SW480 (cell line): ENCODE results near the gene BANP.
"Not testable (repeated sequence)": the region's sequence is repeated elsewhere in the genome, so short reads cannot be mapped to it uniquely, and the experiment has no call there.

Experiments
- DNase-seq: peaks from one replicate; pipeline ENCODE4 v3.0.0-alpha.2; 2016; ENCODE audit warnings: low spot score

Gene BANP

DNA sequence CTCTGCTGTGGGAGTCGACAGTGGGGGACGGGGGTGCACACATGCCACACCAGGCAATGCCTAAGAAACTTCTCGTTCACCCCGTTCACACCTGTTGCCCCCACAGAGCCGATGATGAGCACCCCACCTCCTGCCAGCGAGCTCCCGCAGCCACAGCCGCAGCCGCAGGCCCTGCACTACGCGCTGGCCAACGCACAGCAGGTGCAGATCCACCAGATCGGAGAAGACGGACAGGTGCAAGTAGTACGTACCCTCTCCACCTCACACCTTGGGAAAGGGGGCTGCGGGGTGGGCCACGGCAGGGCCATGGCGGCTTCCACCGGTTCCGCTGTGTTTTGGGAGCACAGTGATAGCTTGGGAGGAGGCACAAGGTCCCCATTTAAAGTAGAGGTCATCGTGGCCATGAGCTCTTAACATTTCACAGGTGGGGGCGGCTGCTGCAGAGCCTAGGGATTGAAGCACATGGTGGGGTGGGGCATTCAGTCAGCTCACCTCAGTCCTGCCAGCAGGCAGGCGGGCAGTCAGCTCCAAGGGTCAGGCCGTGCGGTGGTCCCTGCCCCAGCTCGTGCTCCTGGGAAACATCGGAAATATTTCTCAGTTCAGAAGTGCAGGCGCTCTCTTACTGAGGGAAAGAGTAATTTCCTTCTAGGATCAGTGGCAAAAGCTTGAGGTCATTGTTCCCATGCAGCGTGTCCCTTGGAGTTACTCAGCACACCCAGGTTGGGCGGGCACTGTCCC, 81.9 kb downstream of the BANP start:
- not testable (repeated sequence) for DNase-seq

DNA sequence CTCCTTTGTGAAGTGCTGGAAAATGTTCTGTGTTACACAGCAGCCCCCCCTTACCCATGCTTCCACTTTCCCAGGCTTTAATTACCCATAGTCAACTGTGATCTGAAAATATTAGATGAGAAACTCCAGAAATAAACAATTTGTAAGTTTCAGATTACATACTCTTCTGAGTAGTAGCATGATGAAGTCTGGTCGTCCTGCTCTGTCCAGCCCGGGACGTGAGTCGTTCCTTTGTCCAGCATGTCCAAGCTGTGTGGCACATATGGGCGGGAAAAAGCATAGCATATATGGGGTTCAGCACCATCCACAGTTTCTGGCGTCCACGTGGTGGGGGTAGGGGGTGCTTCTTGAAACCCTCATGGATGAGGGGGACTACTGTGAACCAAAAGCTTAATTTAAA, 83.5 kb downstream of the BANP start:
- DNase-seq: no peak

DNA sequence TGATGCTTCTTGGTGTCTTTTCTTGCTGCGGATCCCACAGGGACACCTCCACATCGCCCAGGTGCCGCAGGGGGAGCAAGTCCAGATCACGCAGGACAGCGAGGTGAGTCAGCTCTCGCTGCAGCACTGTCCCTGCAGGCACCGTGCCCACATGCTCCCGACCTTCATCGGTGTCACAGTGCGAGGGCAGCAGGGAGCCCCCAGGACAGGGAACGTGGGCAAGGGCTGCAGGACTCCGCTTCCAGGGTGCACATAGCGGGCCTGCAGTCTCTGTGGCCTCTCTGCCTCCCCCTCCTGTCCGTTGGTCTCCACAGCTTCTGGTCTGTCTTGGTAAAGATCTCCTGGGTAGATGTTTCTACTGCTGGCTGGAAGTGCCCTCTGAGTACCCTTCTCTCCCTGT, 84.1 kb downstream of the BANP start:
- no peak for DNase-seq

DNA sequence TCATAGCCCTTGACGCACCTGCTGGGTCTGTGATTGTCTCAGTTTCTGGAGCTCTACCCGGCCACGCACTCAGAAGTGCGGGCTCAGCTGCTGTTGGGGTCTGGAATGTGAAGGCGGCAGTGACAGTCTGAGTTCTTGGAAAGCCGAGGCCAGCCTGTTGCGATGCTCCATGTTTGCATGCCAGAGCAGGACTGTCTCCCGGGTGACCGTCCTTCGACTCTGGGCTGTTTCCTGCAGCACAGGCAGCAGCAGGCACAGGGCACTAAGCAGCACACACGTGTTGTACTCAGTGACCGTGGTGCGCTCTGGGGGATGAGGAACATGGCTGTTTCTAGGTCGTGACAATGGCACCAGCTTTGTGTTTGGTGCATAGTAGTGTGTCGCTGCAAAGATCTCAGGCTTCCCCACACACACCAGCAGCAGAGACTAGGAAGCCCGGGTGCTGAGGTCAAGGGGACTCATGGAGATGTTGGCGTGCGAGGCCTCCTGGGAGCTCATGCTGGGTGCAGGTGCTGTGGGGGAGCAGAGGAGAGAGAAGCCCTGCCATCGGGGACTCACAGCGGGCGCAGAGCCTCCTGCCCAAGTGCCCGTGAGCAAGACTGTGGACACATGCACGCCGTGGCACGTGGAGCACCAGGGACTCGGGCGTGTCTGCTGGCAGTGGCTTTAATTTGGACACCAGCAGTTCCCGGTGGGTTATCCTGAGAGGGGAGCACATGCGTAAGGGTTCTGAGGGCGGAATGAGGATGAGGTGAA, 84.8 kb downstream of the BANP start:
- not testable (repeated sequence) for DNase-seq

DNA sequence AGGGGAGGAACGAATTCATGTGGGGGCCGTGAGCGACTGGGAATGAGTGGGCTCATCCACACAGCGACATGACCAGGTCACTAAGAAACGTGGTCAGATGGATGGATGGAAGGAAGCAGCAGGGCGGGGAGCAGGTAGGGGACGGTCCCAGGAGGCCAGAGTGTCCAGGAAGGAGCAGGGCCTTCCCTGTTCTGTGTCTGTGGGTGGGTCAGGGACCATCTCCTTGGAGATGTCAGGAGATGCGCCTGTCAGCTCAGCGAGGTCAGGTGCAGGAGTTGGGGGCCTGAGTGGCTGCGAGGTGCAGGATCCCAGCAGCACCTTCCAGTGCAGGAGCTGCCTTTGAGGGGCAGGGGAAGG, 85.4 kb downstream of the BANP start:
- DNase-seq: not testable (repeated sequence)

DNA sequence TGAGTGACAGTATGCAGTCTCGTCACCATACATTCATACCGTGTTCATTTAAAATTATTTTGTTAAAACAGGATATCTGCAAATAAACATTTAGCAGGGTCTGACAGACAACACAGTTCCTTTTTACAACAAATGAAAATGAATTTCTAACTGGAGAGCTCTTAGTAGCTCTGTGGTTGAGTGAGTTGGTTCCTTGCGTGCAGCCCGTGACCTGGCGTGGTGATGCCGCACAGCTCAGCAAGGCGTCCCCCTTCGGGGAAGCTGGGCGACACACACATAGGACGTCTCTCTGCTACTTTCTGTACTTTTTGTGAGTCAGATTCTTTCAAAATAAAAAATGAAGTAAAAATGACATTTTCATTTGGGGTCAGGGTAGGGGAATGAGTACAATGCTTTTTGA, 86.1 kb downstream of the BANP start:
- not testable (repeated sequence) for DNase-seq

DNA sequence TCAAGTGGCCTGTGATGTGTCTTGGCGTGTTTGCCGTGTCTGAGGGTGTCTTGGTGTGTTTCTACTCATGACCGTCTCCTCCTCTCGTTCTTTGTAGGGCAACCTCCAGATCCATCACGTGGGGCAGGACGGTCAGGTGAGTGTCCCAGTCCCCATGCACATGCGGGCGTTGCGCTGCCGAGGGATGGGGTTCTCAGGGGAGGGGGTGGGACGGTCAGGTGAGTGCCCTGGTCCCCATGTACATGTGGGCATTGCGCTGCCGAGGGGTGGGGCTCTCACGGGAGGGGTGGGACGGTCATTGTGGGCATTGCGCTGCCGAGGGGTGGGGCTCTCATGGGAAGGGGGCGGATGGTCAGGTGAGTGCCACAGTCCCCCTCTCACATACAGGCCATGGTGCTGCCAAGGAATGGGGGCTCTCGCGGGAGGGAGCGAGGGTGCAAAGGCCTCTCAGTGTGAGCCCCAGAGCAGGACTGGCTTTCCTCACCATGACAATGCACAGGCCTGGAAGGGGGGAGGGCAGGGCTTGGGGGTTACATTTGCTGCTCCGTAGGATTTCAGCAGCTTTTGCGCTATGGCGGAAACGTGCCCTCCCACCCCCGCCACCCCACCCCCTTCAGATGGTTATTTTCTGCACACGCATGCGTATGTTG, 86.8 kb downstream of the BANP start:
- not testable (repeated sequence) for DNase-seq

DNA sequence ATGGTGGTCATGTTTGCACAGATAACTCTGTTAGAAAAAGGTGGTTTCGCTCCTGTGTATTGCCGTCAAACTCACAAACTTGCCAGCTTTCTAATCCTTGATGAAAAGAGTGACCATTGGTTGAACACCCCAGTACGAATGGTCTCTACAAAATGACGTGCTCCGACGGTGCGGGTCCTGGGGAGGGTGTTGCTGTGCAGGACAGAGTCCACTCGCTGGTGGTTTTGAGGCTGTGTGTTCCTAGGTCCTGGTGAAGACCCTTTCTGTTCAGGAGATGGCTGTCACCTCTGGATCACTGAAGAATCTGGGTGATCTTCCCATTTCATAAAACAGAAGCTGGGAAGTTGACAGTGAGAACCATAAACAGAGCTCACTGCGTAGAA, 87.3 kb downstream of the BANP start:
- DNase-seq: not testable (repeated sequence)

DNA sequence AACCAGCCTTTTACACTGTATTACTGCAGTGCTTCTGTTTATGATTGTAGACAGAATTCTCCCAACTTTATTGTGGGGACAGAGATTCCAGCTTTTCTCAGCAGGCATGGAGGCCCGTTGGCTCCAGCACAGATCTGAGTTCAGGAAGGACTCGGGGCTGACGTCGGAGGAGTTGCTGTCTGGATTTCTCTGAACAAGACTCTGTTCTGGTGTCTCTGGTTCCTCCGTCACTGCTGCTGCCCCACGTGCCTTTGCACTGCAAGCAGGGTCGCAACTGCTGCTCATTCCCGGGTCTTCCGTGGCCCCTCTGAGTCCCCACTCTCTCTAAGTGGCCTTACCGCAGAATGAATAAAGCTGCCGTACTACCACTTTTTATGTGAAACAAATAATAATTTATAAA, 88.4 kb downstream of the BANP start:
- DNase-seq: no peak

DNA sequence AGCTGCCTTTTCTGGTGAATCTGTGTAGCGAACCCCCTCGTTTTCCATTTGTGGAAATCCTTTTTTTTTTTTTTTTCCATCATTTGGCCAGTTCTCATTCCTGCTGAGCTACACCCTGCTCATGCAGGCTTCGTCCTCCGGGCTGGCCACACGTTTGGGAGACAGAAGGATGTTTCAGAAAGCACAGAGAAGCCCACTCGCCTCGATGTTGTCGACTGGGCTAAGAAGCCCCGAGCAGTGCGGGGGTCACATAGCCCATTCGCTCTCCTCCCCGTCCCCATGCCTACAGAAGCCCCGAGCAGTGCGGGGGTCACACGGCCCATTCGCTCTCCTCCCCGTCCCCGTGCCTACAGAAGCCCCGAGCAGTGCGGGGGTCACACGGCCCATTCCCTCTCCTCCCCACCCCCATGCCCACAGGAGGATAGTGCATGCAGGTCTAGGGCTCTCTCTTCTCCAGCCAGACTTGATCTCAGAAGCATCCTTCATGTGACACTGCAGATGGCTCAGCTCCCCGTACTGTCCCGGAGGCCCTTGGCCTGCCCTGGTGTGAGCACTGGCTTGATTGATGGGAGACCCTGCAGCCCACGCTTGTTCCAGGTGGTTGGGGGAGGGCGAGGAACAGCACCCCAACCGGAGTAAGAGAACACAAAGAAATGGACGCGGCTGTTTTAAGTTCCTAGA, 89.1 kb downstream of the BANP start:
- DNase-seq: not testable (repeated sequence)

DNA sequence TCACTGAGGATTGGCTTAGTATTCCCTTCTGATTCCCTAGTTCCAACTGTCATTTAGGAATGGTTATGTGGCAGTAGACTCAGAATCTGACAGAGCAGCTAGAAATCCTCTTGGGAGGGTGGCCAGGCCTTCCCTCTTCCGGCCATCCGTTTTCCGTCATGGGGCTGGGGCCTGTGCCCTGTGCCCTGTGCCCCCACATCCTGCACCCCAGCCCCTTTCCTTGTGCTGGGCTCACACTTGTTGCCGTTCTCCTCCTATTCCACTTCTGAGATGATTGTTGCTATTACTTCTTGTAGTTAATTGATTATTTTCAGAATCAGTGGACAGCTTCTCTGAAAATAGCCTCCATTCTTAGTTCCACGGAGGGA, 89.6 kb downstream of the BANP start:
- not testable (repeated sequence) for DNase-seq

DNA sequence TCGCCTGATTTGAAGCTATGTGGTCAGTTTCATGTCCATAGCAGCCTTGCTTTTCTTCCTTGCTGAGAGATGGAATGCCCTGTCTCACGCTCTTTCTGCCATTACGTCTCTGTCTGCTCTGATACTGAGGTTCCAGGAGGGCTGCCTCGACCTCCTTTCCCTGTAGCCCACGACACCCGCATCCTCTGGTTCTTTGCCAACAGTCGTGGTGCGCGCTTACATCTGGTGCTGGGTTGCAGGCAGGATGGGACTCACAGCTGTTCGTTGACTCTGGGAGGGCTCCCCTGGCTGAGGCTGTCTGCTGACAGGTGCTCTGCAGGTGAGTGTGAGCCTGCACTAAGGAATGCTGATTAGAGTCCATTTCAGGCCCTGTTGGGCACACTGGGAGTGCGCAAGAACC, 90.3 kb downstream of the BANP start:
- DNase-seq: not testable (repeated sequence)

DNA sequence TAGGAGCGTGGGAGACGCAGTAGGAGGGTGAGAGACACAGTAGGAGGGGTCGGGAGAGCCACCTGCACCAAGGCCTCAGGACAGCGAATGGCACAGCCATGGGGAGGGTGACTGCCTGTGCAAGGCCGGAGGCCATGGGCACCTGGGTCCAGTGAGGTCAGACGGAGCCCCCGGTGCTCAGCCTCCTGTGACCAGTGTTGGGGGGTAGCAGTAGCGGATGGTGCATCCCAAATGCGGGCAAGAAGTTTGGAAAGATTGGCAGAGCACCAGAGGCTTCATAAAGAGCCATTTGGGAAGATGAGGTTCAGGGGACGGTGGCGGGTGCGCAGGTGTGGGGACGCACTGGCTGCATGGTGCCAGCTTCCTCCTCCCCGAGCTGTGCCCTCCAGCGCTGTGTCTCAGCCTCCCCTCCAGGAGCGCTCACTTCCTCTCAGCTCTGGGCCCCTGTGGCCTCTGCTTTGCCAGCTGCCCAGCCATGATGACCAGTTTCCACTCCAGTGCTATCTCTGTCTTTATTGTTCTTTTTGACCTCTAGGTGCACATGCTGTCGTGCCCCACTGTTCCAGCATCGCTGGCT, 90.8 kb downstream of the BANP start:
- not testable (repeated sequence) for DNase-seq

DNA sequence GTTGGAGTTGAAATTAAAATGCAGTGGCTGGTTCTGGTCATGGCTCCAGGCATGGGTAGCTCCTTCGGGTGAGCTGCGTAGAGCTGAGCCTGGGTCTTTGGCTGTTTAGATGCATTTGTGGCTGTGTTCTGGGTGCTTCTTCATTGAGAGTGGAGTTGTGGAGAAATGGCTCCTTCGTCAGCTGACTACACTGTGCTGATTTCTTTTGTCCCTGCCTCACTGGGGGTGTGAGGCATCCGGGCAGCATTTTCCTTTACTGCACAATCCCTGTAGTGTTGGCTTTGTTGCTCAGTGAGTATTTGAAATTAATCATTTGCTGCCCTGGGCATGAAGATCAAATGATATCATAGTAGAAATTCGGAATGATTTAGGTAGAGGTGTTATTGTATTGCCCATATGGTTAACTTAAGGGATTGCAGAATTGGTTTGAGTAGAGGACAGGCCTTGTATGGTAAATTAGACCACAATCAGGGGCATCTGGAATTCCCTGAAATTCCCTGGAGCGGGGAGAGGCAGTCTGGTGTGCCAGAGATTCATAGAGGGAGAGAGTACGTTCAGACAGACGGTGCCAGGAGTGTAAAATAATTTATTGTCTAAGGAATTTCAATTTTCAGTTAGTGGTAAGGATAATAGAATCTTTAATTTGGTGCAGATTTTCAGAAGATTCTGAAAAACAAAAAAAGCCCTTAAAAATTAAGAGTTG, 92.1 kb downstream of the BANP start:
- DNase-seq: not testable (repeated sequence)

DNA sequence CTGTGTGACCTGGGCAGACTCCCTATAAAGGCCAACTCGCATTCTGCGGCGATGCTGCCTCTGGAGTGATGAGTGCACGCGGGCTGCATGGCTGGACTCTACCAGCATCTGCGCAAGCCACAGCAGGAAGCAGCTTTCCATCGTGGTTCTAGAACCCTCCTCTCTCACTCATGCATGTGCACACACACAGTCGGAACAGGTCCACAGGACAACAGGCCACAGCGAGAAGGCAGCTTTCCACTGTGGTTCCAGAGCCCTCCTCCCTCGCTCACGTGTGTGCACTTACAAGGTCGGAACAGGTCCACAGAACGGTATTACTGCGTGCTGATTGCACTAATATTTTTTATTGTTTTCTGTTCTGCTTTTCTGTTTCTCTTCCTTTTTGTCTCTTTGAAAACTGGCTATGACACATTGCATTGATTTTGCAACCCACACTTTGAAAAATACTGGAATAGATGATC, 92.9 kb downstream of the BANP start:
- DNase-seq: not testable (repeated sequence)

DNA sequence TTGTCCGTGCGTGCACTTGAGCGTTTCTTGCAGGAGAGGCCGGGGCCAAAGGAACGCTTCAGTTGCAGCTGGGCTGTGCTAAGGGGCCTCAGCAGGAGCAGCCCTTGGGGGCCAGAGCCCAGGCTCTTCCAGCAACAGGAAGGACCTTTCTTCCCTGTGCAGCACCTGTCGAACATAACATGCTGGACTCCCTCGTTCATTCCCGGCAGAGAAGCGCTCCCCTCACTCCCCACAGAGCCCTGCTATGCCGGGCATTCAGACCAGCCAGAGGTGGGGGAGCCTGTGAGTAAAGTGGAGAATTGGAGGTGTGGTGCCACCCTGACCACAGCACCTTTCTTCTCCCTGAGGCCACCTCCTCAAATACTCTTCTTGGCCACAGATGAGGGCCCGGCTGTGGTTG, 94.1 kb downstream of the BANP start:
- DNase-seq: not testable (repeated sequence)

DNA sequence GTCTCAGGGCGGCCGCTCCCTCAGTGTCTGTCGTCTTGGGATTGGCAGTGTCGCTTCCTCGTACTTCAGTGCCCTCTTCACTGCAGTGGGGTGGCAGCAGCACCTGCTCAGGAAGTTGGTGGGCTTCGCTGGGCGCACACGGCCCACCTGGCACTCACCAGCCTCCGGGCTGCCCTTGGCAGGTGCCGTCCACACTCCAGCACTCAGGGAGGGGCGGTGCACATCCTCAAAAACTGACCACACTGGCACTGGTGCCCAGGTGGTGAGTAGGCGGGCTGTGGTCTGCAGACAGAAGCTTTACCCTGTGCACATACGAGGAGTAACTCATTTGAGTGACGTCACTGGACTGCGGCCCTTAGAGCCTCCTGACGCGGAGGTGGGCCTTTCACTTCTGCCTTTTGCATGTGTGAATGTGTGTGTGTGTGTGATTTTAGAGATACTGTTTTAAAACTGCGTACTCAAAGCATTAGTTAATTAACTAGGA, 94.6 kb downstream of the BANP start:
- DNase-seq: no peak

DNA sequence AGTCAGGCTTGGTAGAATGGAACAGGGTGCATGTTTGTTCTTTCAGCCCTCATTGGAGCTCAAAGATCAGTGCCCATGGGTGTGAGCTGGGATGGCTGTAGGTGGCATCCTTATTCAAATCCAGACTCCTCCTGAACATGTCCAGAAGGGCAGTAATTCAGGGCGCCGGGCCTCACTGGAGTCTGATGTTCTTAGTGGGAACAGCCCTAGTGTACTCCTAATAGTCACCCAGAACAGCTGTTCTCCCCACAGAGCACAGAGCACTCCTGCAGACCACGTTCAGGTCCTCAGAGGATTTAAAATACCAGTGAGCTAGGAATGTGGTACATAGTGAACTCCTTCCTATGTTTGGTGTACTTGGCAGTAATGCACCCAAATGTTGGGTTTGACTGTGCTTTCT, 96.2 kb downstream of the BANP start:
- no peak for DNase-seq

DNA sequence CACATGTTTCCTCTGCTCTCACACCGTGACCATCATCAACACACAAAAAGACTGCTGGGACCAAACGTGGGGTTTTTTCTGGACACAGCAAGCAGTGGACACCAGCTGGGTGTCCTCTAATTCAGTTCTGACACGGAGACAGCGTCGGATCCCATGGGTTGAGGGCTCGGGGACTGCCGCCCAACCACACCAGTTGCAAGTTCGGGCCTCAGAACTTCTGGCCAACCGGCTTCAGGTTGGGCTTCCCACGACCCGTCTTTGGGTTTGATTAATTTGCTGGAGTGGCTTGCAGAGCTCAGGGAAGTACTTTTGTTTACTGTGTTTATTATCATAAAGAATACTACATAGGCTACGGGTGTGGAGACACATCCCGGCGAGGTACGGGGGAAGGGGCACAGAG, 97.8 kb downstream of the BANP start:
- DNase-seq: no peak

DNA sequence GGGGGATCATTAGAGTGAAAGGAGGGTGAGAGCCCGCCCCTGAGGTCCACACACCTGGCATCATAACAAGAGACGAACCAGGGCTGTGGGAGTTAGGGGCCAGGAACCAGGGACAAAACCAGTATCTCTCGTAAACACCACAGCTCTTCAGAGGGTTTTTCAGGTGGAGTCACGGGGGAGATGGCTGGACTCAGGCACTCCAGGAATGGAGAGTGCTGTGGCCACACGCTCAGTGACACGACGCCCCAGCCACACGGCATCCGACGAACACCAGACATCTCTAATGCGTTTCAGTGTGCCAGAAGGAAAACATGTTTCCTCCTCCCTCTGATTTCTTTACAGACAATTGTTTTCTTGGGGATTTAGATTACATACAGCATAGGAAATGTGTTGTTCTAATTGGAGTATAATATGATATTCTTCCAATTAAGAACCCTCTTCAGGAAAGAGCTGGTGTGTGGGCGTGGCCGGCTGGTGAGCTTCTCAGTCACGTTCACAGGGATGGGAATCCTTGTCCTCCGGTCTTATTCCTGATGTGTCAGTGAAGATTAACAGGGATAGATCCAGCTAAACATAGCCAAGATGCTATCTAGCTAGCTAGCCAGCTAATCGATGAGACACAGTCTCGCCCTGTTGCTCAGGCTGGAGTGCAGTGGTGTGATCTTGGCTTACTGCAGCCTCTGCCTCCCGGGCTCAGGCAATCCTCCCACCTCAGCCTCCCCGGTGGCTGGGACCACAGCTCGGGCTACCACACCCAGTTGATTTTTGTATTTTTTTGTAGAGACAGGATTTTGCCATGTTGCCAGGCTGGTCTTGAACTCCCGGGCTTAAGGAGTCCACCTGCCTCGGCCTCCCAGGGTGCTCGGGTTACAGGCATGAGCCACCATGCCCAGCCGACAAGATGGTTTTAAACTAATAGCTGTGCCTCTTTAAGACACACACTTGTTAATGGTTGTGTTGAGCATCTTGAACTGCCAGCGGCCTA, 98.6 kb downstream of the BANP start:
- DNase-seq: no peak
